ENCODE data around the gene L3MBTL4. TPM values are rescaled to one million over a fixed set of nuclear protein-coding genes. Genes with fewer than 3 reads are reported as not detected.

The L3MBTL4 gene
- total and polyA plus RNA-seq, 2 experiments from 2014 or later = 4.1 to 14.1 TPM

DNA sequence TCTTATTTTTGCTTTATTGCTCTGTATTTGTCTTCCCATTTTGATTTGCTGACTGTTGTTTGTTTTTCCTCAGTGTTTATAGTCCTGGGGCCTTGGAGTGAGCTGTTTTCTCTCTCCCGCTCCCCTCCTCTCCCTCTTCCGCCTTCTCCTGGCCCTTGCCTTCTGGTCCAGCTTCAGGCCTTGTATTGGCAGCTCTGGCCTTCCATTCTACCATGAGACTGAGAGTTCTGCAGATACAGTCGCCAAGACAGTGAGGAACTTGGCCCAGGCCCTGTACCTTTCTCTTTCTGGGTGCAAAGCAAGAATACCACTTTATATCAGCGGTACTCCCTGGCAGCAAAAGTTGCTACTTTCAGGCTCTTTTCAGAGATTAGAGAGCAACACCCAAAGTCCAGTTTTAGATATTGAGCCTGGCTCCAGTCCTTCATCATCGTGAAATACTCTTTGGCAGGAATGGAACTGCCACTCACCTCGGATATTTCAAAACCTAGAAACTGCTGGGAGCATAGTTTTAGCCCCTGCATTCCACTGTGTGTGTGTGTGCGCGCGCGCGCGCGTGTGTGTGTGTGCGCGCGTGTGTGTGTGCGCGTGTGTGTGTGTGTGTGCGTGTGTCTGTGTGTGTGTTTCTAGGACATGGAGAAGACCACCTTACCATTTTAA lies 17.1 kb upstream of the L3MBTL4 start:
- 63% methylated on average over 15 of the region's 19 CpGs for WGBS (ENCODE audit: low lambda C conversion rate, missing lambda C conversion rate)
- no peak overlapping the region for H3K4me2 ChIP-seq
- no peaks in the 10 kb centered on the region for H3K9me3 ChIP-seq (ENCODE audit: low read depth)
- no peaks in the 10 kb centered on the region for H3K4me1 ChIP-seq (ENCODE audit: insufficient read depth)
- no peak overlapping the region for H3K4me3 ChIP-seq
- TF ChIP-seq CTCF (IDR thresholded peaks at IDR 0.05; ENCODE audit: poor library complexity) (no peak), EZH2 (IDR thresholded peaks at IDR 0.05; ENCODE audit: borderline replicate concordance) (no peak), EZH2phosphoT487 (IDR thresholded peaks at IDR 0.05; ENCODE audit: low read depth, severe bottlenecking, unreplicated experiment) (no peak)
- H3K27me3 ChIP-seq = no peaks in the 10 kb centered on the region
- no peak overlapping the region for H2AFZ ChIP-seq
- H3K36me3 ChIP-seq (replicated peaks; ENCODE audit: insufficient read depth, low read depth) = no peaks in the 10 kb centered on the region
- no peak overlapping the region for H3K27ac ChIP-seq
- H3K9me2 ChIP-seq (replicated peaks; ENCODE audit: insufficient read depth) = no peaks in the 10 kb centered on the region
- no peaks in the 10 kb centered on the region for H4K20me1 ChIP-seq (ENCODE audit: insufficient read depth, poor library complexity, severe bottlenecking)
- no peak for DNase-seq (ENCODE audit: low spot score)
- no peaks in the 10 kb centered on the region for H3K79me2 ChIP-seq

DNA sequence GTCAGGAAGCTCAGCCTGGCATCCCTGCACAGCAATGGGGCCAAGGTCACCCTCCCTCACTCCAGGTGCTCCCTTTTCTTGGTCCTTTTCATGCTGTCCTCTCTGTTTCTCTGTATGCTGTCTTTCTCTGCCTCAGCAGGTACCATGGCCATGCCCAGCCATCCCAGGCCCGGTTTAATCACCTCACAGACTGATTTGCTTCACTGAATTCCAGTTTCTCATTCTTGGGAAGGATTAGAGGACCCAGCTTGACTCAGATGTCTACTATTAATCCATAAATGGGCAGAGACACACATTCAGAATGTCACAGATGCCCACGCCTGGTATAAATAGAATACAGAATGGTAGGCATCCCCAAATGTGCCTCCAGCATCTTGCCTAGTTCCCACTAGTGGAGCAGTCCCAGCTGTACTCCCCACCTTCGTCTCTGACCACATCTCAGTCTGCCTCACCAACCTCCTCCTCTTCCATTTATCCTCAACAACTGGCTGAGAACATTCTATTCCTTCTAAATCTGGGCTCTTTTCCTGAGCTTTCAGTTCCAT lies 14.2 kb upstream of the L3MBTL4 start:
- Histone ChIP-seq H2AFZ (no peak overlapping the region), H3K79me2 (no peaks in the 10 kb centered on the region), H4K20me1 (ENCODE audit: insufficient read depth, poor library complexity, severe bottlenecking) (no peaks in the 10 kb centered on the region), H3K9me2 (replicated peaks; ENCODE audit: insufficient read depth) (no peaks in the 10 kb centered on the region), H3K27me3 (peaks cover 4% of the 10 kb centered on the region), H3K36me3 (replicated peaks; ENCODE audit: insufficient read depth, low read depth) (no peaks in the 10 kb centered on the region), H3K4me2 (no peak overlapping the region), H3K4me1 (ENCODE audit: insufficient read depth) (no peaks in the 10 kb centered on the region), H3K27ac (no peak overlapping the region), H3K4me3 (no peak overlapping the region), H3K9me3 (ENCODE audit: low read depth) (no peaks in the 10 kb centered on the region)
- TF ChIP-seq EZH2 (IDR thresholded peaks at IDR 0.05; ENCODE audit: borderline replicate concordance) (no peak), EZH2phosphoT487 (IDR thresholded peaks at IDR 0.05; ENCODE audit: low read depth, severe bottlenecking, unreplicated experiment) (no peak), CTCF (IDR thresholded peaks at IDR 0.05; ENCODE audit: poor library complexity) (no peak)
- no peak for DNase-seq (ENCODE audit: low spot score)
- WGBS (ENCODE audit: low lambda C conversion rate, missing lambda C conversion rate) = 80% methylated on average over 3 of the region's 3 CpGs

- DNase-seq (ENCODE audit: low spot score) = no peak
- Histone ChIP-seq H3K9me3 (ENCODE audit: low read depth) (no peaks in the 10 kb centered on the region), H3K4me2 (no peak overlapping the region), H4K20me1 (ENCODE audit: insufficient read depth, poor library complexity, severe bottlenecking) (no peaks in the 10 kb centered on the region), H3K27me3 (peaks cover 12% of the 10 kb centered on the region), H3K27ac (no peak overlapping the region), H3K79me2 (no peaks in the 10 kb centered on the region), H3K9me2 (replicated peaks; ENCODE audit: insufficient read depth) (no peaks in the 10 kb centered on the region), H2AFZ (no peak overlapping the region), H3K4me3 (no peak overlapping the region), H3K4me1 (ENCODE audit: insufficient read depth) (no peaks in the 10 kb centered on the region), H3K36me3 (replicated peaks; ENCODE audit: insufficient read depth, low read depth) (no peaks in the 10 kb centered on the region)
- 100% methylated on average over 1 of the region's 1 CpG for WGBS (ENCODE audit: low lambda C conversion rate, missing lambda C conversion rate)
- TF ChIP-seq EZH2 (IDR thresholded peaks at IDR 0.05; ENCODE audit: borderline replicate concordance) (no peak), CTCF (IDR thresholded peaks at IDR 0.05; ENCODE audit: poor library complexity) (no peak), EZH2phosphoT487 (IDR thresholded peaks at IDR 0.05; ENCODE audit: low read depth, severe bottlenecking, unreplicated experiment) (no peak)
These were observed 12.6 kb upstream of the L3MBTL4 start for GRCh38 chr18:6427286-6427685.

Data from hepatocyte (in vitro differentiated cells).